Stimulated activated CD4-positive, alpha-beta T cell treated with anti-CD3 and anti-CD28 coated beads, Interleukin-15, amount 100 ng/mL, for 24 hours (primary cell): ENCODE results near the gene PPL.

Experiments used
- DNase-seq: peaks from one replicate; pipeline ENCODE4 v3.0.0-alpha.2; 2020

PPL gene

GRCh38 chr16:4884972-4885874, 51.7 kb downstream of the PPL start:
- DNase-seq = no peak

- DNase-seq = no peak
Measured at GRCh38 chr16:4884209-4884608, 52.7 kb downstream of the PPL start.

- DNase-seq = no peak
Measured at GRCh38 chr16:4883501-4883900, 53.4 kb downstream of the PPL start.

- no peak for DNase-seq
Measured at GRCh38 chr16:4882633-4883285, 54.2 kb downstream of the PPL start.

GRCh38 chr16:4882000-4882632, 54.8 kb downstream of the PPL start:
- no peak for DNase-seq

GRCh38 chr16:4880006-4880580, 56.9 kb downstream of the PPL start:
- no peak for DNase-seq

GRCh38 chr16:4879049-4879448, 57.9 kb downstream of the PPL start:
- DNase-seq = no peak

- DNase-seq = no peak
Measured at GRCh38 chr16:4877380-4877685, 59.6 kb downstream of the PPL start.

GRCh38 chr16:4876646-4877379, 60.1 kb downstream of the PPL start:
- no peak for DNase-seq

- no peak for DNase-seq
Measured at GRCh38 chr16:4874666-4875065, 62.3 kb downstream of the PPL start.

- no peak for DNase-seq
Measured at GRCh38 chr16:4873091-4873490, 63.9 kb downstream of the PPL start.

- DNase-seq = no peak
Measured at GRCh38 chr16:4871071-4871470, 65.9 kb downstream of the PPL start.

GRCh38 chr16:4870138-4870671, 66.7 kb downstream of the PPL start:
- DNase-seq = no peak

- no peak for DNase-seq
Measured at GRCh38 chr16:4869147-4869805, 67.7 kb downstream of the PPL start.

GRCh38 chr16:4868535-4868934, 68.4 kb downstream of the PPL start:
- DNase-seq = no peak

- no peak for DNase-seq
Measured at GRCh38 chr16:4868026-4868425, 68.9 kb downstream of the PPL start.

GRCh38 chr16:4866586-4866985, 70.4 kb downstream of the PPL start:
- no peak for DNase-seq

GRCh38 chr16:4865231-4865860, 71.6 kb downstream of the PPL start:
- DNase-seq = no peak

- no peak for DNase-seq
Measured at GRCh38 chr16:4864728-4865127, 72.2 kb downstream of the PPL start.

- DNase-seq = no peak
Measured at GRCh38 chr16:4862639-4863038, 74.3 kb downstream of the PPL start.

GRCh38 chr16:4860727-4861342, 76.1 kb downstream of the PPL start:
- no peak for DNase-seq
